D721Med (cell line): ENCODE measurements around the gene APRT.

ENCODE experiments used
- DNase-seq: peaks from one replicate; pipeline ENCODE4 v3.0.0; 2011; ENCODE audit warnings: low spot score; ENCODE audit not compliant: insufficient read length
- FAIRE-seq: peaks from 2 replicates; lab custom pipeline; 2011; peaks lifted over from hg19 to GRCh38; lab: Jason Lieb, UNC
- TF ChIP-seq, protein P1 (sequence below): IDR thresholded peaks from 2 replicates; pipeline ENCODE4 v1.5.1; 2012; ENCODE audit warnings: mild to moderate bottlenecking, control low read depth; ENCODE audit not compliant: insufficient read depth; ENCODE audit errors: missing control alignments

APRT gene

GRCh38 chr16:88810912-88811768 lies 588 bp downstream of the APRT start:
- FAIRE-seq (no peak), DNase-seq (no peak)
- TF ChIP-seq, protein P1, sequence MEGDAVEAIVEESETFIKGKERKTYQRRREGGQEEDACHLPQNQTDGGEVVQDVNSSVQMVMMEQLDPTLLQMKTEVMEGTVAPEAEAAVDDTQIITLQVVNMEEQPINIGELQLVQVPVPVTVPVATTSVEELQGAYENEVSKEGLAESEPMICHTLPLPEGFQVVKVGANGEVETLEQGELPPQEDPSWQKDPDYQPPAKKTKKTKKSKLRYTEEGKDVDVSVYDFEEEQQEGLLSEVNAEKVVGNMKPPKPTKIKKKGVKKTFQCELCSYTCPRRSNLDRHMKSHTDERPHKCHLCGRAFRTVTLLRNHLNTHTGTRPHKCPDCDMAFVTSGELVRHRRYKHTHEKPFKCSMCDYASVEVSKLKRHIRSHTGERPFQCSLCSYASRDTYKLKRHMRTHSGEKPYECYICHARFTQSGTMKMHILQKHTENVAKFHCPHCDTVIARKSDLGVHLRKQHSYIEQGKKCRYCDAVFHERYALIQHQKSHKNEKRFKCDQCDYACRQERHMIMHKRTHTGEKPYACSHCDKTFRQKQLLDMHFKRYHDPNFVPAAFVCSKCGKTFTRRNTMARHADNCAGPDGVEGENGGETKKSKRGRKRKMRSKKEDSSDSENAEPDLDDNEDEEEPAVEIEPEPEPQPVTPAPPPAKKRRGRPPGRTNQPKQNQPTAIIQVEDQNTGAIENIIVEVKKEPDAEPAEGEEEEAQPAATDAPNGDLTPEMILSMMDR: no peak

DNA sequence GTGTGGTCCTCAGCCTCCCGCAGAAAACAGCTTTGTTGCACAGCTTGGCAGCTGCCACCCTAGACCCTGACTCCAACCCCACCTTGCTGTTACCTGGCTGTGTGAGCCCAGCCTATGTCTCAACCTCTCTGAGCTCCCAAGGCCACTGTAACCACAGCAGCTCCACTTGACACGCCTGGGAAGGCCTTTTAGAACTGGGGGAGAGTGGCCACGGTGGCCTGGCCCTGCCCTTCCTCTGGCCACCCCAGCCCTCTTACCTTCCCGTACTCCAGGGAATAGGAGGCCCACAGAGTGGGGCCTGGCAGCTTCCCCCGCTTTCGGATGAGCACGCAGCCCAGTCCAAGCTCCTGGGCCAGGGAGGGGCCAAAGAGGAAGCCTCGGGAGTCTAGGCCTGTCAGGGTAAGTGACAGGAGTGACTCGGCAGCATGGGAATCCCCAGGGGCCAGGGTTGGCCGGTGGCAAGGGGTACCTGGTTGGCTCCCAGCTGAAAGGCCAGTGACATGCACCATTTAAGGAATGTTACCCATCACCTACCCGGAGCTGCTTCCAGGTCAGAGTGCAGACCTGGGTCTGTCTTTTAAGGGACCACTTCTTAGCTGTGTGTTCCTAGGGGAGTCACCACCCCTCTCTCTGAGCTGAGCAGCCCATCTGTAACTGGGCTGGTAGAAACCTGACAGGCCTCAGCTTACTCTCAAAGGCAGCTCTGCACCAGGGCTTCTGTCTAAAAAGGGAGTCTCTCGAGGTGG lies 1.4 kb downstream of the APRT start:
- FAIRE-seq: no peak
- TF ChIP-seq, protein P1: no peak

GRCh38 chr16:88809676-88810165 lies 2.0 kb downstream of the APRT start:
- FAIRE-seq (no peak), DNase-seq (no peak)
- TF ChIP-seq, protein P1: no peak

More for the DNA sequence above, 1.4 kb downstream of the APRT start:
- DNase-seq: no peak

DNA sequence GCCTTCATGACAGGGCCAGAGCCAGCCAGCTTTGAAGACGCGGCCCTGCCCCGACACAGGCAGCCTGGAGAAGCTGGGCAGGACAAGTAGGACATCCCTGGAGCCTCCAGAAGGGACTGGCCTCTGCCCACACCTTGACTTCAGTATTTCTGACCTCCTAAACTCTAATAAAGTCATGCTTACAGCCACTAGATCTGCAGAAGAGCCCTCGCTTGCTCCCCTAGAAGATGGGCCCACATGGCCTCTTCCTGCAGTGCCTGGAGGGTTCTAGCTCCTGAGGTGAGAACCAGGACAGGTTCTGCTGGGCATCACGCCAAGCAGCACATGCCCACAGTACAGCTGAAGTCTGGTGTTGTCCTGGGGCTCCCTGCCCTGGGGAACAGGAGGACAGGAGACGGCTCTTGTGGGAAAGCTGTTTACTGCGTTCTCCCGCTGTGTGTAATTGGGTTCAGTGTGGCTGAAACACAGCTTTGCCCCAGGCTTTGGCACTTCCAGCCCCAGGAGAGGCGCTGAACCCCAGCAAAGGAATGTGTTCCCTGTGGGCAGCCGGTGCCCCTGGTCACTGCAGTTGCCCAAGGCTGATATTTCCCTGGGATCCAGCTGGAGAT lies 2.6 kb downstream of the APRT start:
- DNase-seq: no peak
- TF ChIP-seq, protein P1: no peak
- no peak for FAIRE-seq

DNA sequence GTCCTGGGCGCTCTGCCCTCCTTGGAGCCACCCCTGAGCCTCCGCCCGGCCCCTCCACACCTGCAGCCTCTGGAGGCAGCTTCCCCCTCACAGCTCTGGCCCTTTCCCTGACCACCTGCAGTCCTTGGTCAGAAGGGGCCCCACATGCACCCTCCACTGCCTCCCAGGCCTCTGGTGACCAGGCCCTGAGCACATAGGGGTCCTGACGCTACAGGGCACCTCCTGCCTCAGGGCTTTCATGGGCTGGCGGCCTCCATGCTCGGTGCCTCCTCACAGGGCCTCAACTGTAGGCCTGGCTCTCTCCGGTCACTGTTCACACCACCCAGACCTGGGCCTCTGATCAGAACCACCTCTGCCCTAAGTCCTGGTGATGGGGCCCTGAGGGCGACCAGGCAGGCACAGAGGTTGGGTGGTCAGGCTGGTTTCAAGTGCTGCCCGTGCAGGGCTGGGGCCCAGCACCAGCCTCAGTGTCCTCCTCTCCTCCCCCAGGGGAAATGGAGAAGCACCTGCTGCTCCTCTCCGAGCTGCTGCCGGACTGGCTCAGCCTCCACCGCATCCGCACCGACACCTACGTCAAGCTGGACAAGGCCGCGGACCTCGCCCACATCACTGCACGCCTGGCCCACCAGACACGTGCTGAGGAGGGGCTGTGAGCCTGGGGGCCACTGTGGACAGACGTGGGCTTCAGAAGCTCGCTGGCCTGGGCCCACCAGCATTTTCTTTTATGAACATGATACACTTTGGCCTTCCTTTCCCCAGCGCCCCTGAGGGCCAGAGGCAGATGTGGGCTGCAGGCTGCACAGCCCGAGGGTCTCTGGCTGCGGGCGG lies 3.9 kb downstream of the APRT start:
- DNase-seq (no peak), FAIRE-seq (no peak)
- TF ChIP-seq, protein P1: no peak

GRCh38 chr16:88807142-88807625 lies 4.5 kb downstream of the APRT start:
- FAIRE-seq (no peak), DNase-seq (no peak)
- TF ChIP-seq, protein P1: no peak
